Breast epithelium (tissue), 3 donors: ENCODE measurements around the gene GTPBP10.

ENCODE experiments used
- POLR2A ChIP-seq: fragments of 450-650 bp; IDR thresholded peaks from one replicate; pipeline ENCODE4 v1.6.1; 2016; ENCODE audit warnings: antibody characterized with exemption, mild to moderate bottlenecking, moderate library complexity
- POLR2AphosphoS5 ChIP-seq, 3 donors: sonication (generic); formaldehyde crosslinking; IDR thresholded peaks; one replicate each; pipeline ENCODE4 v1.6.1; 2017; ENCODE audit warnings: antibody characterized with exemption in 3 of 3
- TF ChIP-seq, protein P1 (sequence below), 3 donors: fragments of 450-650 bp; IDR thresholded peaks; one replicate each; pipeline ENCODE4 v1.5.1; 2016 to 2017; ENCODE audit warnings: antibody characterized with exemption in 3 of 3, mild to moderate bottlenecking in 3 of 3, moderate library complexity in 3 of 3

DNA sequence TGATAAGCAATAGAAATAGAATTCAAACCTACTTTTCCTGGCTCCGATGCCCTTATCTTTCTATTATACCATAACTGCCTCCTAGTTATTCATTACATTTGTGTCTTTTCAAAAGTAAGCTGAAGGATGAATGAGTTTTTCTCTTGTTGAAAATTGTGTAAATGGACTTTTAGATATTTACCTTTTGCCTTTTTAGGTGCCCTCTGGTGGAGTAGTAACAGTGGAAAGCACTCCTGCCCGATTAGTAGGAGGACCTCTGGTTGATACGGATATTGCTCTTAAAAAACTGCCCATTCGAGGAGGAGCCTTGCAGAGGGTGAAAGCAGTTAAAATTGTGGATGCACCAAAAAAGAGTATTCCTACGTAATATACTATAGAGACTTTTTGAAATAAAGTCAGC is 36.6 kb upstream of the GTPBP10 start:
- TF ChIP-seq, protein P1, sequence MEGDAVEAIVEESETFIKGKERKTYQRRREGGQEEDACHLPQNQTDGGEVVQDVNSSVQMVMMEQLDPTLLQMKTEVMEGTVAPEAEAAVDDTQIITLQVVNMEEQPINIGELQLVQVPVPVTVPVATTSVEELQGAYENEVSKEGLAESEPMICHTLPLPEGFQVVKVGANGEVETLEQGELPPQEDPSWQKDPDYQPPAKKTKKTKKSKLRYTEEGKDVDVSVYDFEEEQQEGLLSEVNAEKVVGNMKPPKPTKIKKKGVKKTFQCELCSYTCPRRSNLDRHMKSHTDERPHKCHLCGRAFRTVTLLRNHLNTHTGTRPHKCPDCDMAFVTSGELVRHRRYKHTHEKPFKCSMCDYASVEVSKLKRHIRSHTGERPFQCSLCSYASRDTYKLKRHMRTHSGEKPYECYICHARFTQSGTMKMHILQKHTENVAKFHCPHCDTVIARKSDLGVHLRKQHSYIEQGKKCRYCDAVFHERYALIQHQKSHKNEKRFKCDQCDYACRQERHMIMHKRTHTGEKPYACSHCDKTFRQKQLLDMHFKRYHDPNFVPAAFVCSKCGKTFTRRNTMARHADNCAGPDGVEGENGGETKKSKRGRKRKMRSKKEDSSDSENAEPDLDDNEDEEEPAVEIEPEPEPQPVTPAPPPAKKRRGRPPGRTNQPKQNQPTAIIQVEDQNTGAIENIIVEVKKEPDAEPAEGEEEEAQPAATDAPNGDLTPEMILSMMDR (IDR thresholded peaks at IDR 0.05) = no peak
- TF ChIP-seq POLR2AphosphoS5 (IDR thresholded peaks at IDR 0.05) = no peak
- no peak for TF ChIP-seq POLR2A
